GM18909 (cell line): ENCODE measurements around the gene RAB1B.
"Not testable (repeated sequence)": the region's sequence is repeated elsewhere in the genome, so short reads cannot be mapped to it uniquely, and the experiment has no call there.

Experiments
- ATAC-seq: cut with Tn5 transposase; IDR thresholded peaks from one replicate; pipeline ENCODE4 v1.9.1; 2021; ENCODE audit warnings: mild to moderate bottlenecking; ENCODE audit not compliant: unreplicated experiment, poor library complexity

RAB1B gene

GRCh38 chr11:66293777-66294625 is 25.6 kb downstream of the RAB1B start:
- no peak for ATAC-seq

- no peak for ATAC-seq
Observed at GRCh38 chr11:66294626-66295620, 26.5 kb downstream of the RAB1B start.

GRCh38 chr11:66297610-66298009 is 29.2 kb downstream of the RAB1B start:
- ATAC-seq, result no peak

- ATAC-seq, result no peak
Observed at GRCh38 chr11:66299186-66299585, 30.7 kb downstream of the RAB1B start.

GRCh38 chr11:66302656-66303055 is 34.2 kb downstream of the RAB1B start:
- no peak for ATAC-seq

- no peak for ATAC-seq
Observed at GRCh38 chr11:66309475-66309874, 41.0 kb downstream of the RAB1B start.

GRCh38 chr11:66310324-66310723 is 41.9 kb downstream of the RAB1B start:
- ATAC-seq, result no peak

GRCh38 chr11:66310803-66311440 is 42.5 kb downstream of the RAB1B start:
- not testable (repeated sequence) for ATAC-seq

GRCh38 chr11:66311470-66311964 is 43.1 kb downstream of the RAB1B start:
- peak; percentile 3 for ATAC-seq

- peak; percentile 76 for ATAC-seq
Observed at GRCh38 chr11:66311965-66312548, 43.6 kb downstream of the RAB1B start.

- peak; percentile 52 for ATAC-seq
Observed at GRCh38 chr11:66312549-66313320, 44.3 kb downstream of the RAB1B start.

- no peak for ATAC-seq
Observed at GRCh38 chr11:66313321-66314185, 45.1 kb downstream of the RAB1B start.

- no peak for ATAC-seq
Observed at GRCh38 chr11:66314186-66314501, 45.7 kb downstream of the RAB1B start.

GRCh38 chr11:66314561-66315497 is 46.4 kb downstream of the RAB1B start:
- no peak for ATAC-seq

- ATAC-seq, result no peak
Observed at GRCh38 chr11:66315498-66315885, 47.1 kb downstream of the RAB1B start.

- no peak for ATAC-seq
Observed at GRCh38 chr11:66315921-66316811, 47.7 kb downstream of the RAB1B start.
